ENCODE results near the gene NEK1. TPM values are rescaled to one million over a fixed set of nuclear protein-coding genes. Genes with fewer than 3 reads are reported as not detected.
A peak's percentile ranks its signal among the peaks of the same experiment; 100 is the strongest.

The NEK1 gene
- total RNA-seq, result 1 to 10 TPM; 6.9 to 7.4 TPM

- TF ChIP-seq CTCF (IDR thresholded peaks at IDR 0.05), result no peak
- Histone ChIP-seq H3K27me3 (no peaks in the 10 kb centered on the region), H3K27ac (peak within 1 kb of the TSS; percentile 91), H3K36me3 (no peaks in the 10 kb centered on the region), H3K4me3 (peak within 1 kb of the TSS; percentile 61), H3K4me1 (no peaks in the 10 kb centered on the region), H3K9ac (ENCODE audit: low read depth in 2 of 2, low read length in 2 of 2) (peak within 1 kb of the TSS; percentile 68 to 97), H3K9me3 (no peaks in the 10 kb centered on the region)
- DNase-seq, result peak; percentile 88
- intact Hi-C loops (cut with DNase I), result loop anchor here (10.0 kb wide), 3 partner anchors 113 to 413 kb away; partner anchors contain the start of genes HPF1 and MFAP3L
Observed at GRCh38 chr4:169611991-169612870, at the start of gene NEK1. NEK1 (minus strand) TSS chr4:169612583; CDS start chr4:169602630, 9,953 bp downstream.

GRCh38 chr4:169661761-169662160, 49.4 kb upstream of the NEK1 start:
- peak overlapping the region; percentile 94 for H3K27ac ChIP-seq
- H3K9ac ChIP-seq (ENCODE audit: low read depth in 2 of 2, low read length in 2 of 2), result no peak overlapping the region
- no peaks in the 10 kb centered on the region for H3K36me3 ChIP-seq
- TF ChIP-seq CTCF (IDR thresholded peaks at IDR 0.05), result no peak
- peak overlapping the region; percentile 37 for H3K4me3 ChIP-seq
- DNase-seq, result no peak
- no peaks in the 10 kb centered on the region for H3K27me3 ChIP-seq
- H3K4me1 ChIP-seq, result peaks cover 4% of the 10 kb centered on the region
- no peaks in the 10 kb centered on the region for H3K9me3 ChIP-seq
- intact Hi-C loops (cut with DNase I), result loop anchor here (5.0 kb wide), 1 partner anchor 39 kb away; the partner anchor contains the start of gene CLCN3

- TF ChIP-seq CTCF (IDR thresholded peaks at IDR 0.05), result no peak
- peak overlapping the region; percentile 37 for H3K4me3 ChIP-seq
- no peaks in the 10 kb centered on the region for H3K27me3 ChIP-seq
- peak overlapping the region in 1 of 2 donors; percentile 51 for H3K9ac ChIP-seq (ENCODE audit: low read depth in 2 of 2, low read length in 2 of 2)
- no peaks in the 10 kb centered on the region for H3K36me3 ChIP-seq
- peak overlapping the region; percentile 94 for H3K27ac ChIP-seq
- H3K9me3 ChIP-seq, result no peaks in the 10 kb centered on the region
- intact Hi-C loops (cut with DNase I), result loop anchor here (5.0 kb wide), 1 partner anchor 39 kb away; the partner anchor contains the start of gene CLCN3
- no peak for DNase-seq
- no peaks in the 10 kb centered on the region for H3K4me1 ChIP-seq
Observed at GRCh38 chr4:169660929-169661328, 48.5 kb upstream of the NEK1 start.

- Histone ChIP-seq H3K9ac (ENCODE audit: low read depth in 2 of 2, low read length in 2 of 2) (peak overlapping the region; percentile 28 to 80), H3K27ac (peak overlapping the region; percentile 94), H3K36me3 (no peaks in the 10 kb centered on the region), H3K27me3 (no peaks in the 10 kb centered on the region), H3K4me3 (peak overlapping the region; percentile 37), H3K9me3 (no peaks in the 10 kb centered on the region), H3K4me1 (no peaks in the 10 kb centered on the region)
- DNase-seq, result peak; percentile 84
- intact Hi-C loops (cut with DNase I), result loop anchor here (5.0 kb wide), 1 partner anchor 38 kb away; the partner anchor contains the start of gene CLCN3
- no peak for TF ChIP-seq CTCF (IDR thresholded peaks at IDR 0.05)
Observed at GRCh38 chr4:169659716-169660670, 47.6 kb upstream of the NEK1 start.
